Measurements from ENCODE around the gene EHD4.

The EHD4 gene

DNA sequence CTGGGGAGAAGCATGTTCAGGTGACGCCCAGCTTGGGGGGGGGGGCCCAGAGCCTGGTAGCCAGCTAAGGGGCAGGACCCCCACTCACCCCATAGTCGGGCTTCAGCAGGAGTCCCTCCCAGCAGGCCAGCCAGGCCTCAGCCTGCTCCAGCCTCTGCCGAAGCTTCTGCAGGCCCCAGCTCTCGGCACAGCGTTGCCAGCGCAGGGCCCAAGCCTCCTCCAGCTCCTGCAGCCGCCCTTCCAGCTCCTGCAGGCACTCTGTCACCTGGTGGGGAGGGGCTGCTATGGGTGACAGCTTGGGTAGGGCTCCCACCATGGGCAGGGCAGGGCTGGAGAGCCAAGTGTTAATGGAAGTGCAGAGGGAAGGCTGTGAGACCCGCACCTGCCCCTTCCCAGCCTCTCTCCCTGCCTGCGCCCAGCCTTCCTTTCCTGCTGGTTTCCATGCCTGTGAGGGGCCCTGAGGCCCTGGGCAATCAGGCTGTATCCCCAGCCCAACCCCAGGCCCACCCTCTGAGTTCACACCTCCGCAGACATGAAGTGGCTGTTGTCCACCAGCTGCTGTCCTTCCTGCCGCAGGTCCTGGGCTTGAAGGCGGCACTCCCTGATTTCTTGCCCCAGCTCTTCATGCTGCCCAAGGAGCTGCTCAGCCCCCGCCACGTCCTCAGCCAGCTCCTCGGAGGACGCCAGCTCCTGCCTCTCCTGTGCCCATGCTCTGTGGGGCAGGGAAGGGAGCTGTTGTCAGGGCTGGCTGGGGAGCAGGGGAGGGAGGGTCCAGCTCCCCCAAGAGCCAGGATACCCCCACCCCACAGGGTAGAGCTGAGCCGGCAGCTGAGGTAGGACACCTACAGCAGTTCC, 119.4 kb downstream of the EHD4 start:
- Mint-ChIP-seq H3K36me3 (ENCODE audit: low read depth) (peaks cover 10% of the 10 kb centered on the region), H3K27me3 (no peaks in the 10 kb centered on the region), H3K9me3 (no peaks in the 10 kb centered on the region), H3K4me3 (no peak overlapping the region), H3K27ac (no peak overlapping the region), H3K4me1 (ENCODE audit: low read depth) (peaks cover 8% of the 10 kb centered on the region)
- DNase-seq = no peak

DNA sequence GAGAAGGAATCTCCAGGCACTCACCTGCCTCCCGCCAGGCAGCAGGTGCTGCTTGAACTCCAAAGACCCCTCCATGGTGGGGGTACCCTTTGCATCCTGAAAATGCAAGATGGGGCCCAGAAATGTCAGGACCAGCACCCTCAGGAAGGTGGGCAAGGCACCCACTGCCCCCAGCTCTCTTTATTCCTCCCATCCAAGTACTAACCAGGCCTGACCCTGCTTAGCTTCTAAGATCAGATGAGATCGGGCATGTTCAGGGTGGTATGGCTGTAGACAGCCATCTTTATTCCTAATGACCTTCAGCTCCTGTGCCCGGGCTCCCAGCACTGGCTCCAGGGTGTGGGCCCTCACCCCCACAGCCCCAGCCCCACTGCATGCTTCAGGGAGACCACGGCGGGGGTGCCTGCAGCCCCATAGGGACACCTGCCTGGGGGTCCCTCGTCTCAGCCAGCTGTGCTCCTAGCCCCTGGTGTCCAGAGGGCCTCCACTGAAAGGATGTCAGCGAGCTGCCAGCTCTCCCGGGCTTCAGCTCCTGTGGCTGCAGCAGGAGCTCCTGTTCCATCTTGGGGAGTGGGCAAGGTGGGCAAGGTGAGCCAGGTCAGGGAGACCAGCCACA, 120.5 kb downstream of the EHD4 start:
- no peaks in the 10 kb centered on the region for H3K9me3 Mint-ChIP-seq
- H3K4me3 Mint-ChIP-seq = no peak overlapping the region
- no peaks in the 10 kb centered on the region for H3K27me3 Mint-ChIP-seq
- no peak for DNase-seq
- peaks cover 21% of the 10 kb centered on the region for H3K36me3 Mint-ChIP-seq (ENCODE audit: low read depth)
- peaks cover 8% of the 10 kb centered on the region for H3K4me1 Mint-ChIP-seq (ENCODE audit: low read depth)
- no peak overlapping the region for H3K27ac Mint-ChIP-seq

DNA sequence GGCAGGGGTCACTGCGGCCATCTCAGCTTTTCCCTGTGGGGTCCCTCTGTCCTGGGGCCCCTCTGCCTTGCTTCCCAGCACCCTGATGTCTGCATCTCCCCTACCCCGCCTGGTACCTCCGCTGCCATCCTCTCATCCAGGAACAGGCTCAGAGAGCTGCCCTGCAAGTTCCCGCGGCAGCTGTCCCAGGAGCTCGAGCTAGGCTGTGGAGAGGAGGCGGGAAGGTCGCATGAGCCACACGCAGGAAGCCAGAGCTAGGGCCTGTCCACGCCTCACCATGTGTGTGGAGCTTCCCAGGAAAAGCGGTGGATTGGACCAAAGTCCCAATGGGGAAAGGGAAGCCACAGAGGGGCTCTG, 121.2 kb downstream of the EHD4 start:
- Mint-ChIP-seq H3K27ac (no peak overlapping the region), H3K27me3 (no peaks in the 10 kb centered on the region), H3K4me3 (no peak overlapping the region), H3K4me1 (ENCODE audit: low read depth) (peaks cover 8% of the 10 kb centered on the region), H3K9me3 (no peaks in the 10 kb centered on the region), H3K36me3 (ENCODE audit: low read depth) (peaks cover 28% of the 10 kb centered on the region)
- no peak for DNase-seq

DNA sequence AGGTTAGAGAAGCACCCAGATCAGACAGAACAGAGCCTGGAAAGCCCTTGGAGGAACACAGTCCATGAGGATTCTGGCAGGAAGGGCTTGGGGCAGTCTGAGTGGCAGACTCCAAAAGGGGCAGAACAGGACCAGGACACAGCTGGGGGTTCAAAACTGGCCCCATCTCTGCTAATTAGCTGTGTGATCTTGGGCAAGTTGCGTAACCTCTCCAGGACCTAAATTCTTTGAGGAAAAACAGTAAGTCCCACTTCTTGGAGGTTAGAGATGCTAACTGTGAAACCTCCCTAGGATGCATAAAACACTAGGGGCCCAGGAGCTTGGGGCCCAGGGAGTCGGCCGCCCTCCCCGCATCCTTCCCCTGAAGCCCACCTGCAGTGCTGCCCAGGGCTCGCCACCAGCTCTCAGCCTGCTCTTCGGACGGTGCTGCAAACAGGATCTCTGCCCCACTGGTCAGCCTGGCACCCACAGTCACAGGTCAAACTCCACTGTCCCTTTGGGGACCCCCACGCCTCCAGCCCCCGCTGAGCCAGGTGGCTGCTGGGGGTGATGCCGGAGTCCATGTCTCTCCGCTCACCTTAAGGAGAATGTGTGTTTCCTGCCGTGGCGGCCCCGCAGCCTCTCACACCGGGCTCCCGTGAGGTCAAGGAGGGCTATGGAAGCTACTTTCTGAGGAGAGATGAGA, 121.7 kb downstream of the EHD4 start:
- no peak for DNase-seq
- H3K27me3 Mint-ChIP-seq = no peaks in the 10 kb centered on the region
- H3K27ac Mint-ChIP-seq = no peak overlapping the region
- no peaks in the 10 kb centered on the region for H3K9me3 Mint-ChIP-seq
- H3K4me3 Mint-ChIP-seq = no peak overlapping the region
- H3K36me3 Mint-ChIP-seq (ENCODE audit: low read depth) = peaks cover 34% of the 10 kb centered on the region
- H3K4me1 Mint-ChIP-seq (ENCODE audit: low read depth) = peaks cover 8% of the 10 kb centered on the region

DNA sequence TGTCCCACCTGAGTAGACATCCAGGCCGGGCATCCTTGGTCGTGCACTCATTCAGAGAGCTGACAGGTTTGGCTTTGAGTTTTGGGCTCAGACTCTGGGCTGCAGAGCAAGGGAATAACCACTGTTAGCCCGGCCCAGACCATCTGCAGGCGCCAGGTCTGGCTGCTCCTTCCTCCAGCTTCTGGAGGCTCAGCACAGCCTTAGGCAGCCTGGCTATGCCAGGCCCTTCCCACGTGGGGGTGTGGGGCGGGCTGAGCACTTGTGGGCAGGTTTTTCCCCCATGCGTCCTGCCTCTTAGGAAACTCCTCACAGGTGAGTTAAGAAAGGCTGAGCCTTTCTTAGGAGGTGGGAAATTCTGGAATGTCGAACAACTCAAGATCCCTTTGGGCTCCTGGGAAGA, 122.5 kb downstream of the EHD4 start:
- Mint-ChIP-seq H3K36me3 (ENCODE audit: low read depth) (peaks cover 37% of the 10 kb centered on the region), H3K27ac (no peak overlapping the region)

DNA sequence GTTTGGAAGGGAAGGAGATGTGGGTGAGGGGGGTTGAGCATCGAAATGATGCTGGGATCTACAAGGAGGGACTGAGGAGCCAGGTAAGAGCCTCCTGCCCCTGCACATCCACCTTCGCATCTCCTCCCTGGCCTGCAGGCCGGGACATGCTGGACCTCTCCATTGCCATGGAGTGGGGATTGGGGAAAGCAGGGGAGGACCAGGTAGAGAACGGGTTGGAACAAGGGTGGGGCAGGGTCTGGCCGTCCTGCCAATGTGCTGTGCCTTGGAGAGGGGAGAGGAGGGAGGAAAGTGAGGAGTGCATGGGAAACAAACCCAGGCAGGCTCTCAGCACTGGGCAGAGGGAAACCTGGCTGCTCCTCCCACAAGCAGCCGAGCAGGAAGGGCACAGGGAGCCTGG, 123.2 kb downstream of the EHD4 start:
- H3K9me3 Mint-ChIP-seq = no peaks in the 10 kb centered on the region
- H3K4me1 Mint-ChIP-seq (ENCODE audit: low read depth) = peaks cover 8% of the 10 kb centered on the region
- H3K27me3 Mint-ChIP-seq = no peaks in the 10 kb centered on the region
- no peak overlapping the region for H3K4me3 Mint-ChIP-seq
- H3K27ac Mint-ChIP-seq = peak overlapping the region; percentile 56
- H3K36me3 Mint-ChIP-seq (ENCODE audit: low read depth) = peaks cover 43% of the 10 kb centered on the region
- no peak for DNase-seq

More for the DNA sequence above, 122.5 kb downstream of the EHD4 start:
- Mint-ChIP-seq H3K4me3 (no peak overlapping the region), H3K4me1 (ENCODE audit: low read depth) (peaks cover 8% of the 10 kb centered on the region), H3K27me3 (no peaks in the 10 kb centered on the region), H3K9me3 (no peaks in the 10 kb centered on the region)
- DNase-seq = no peak

DNA sequence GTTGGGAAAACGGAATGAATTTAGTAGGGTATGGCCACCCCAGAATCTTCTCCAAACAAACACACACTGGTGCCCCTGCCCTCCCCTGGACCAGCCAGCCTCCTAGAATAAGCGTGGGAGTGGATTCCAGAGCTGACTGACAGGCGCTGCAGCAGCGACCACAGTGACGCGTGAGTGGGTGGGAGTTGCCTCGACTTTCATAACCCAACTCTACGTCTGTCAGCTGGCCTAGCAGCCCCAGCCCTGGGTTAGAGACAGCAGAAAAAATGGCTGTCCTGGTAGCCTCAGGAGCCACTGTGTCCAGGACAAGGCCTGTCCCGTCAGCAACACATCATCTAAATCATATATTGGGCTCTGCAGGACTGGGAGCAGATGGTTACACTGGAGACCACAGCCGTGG, 123.7 kb downstream of the EHD4 start:
- H3K36me3 Mint-ChIP-seq (ENCODE audit: low read depth) = peaks cover 47% of the 10 kb centered on the region
- H3K9me3 Mint-ChIP-seq = no peaks in the 10 kb centered on the region
- no peaks in the 10 kb centered on the region for H3K27me3 Mint-ChIP-seq
- H3K27ac Mint-ChIP-seq = peak overlapping the region; percentile 53
- H3K4me1 Mint-ChIP-seq (ENCODE audit: low read depth) = peaks cover 8% of the 10 kb centered on the region
- DNase-seq = peak; percentile 60
- no peak overlapping the region for H3K4me3 Mint-ChIP-seq

DNA sequence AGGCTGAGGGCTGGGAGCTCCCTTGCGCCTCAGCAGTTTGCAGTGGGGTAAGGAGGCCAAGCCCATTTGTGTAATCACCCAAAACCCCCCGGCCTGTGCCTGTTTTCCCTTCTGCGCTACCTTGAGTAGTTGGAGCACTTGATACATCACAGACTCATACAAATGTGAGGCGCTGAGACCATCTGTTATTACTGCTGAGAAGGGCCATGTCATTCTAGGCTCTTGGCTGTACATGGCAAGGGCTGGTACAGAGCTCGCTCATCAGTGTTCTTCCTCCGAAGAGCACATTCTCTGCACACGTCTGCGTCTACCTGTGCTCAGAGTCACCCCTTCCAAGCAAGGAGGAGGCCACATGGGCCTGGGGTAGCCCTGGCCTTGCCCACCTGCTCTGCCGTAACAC, 124.4 kb downstream of the EHD4 start:
- H3K4me1 Mint-ChIP-seq (ENCODE audit: low read depth) = peaks cover 8% of the 10 kb centered on the region
- no peaks in the 10 kb centered on the region for H3K9me3 Mint-ChIP-seq
- H3K27ac Mint-ChIP-seq = peak overlapping the region; percentile 53
- no peak overlapping the region for H3K4me3 Mint-ChIP-seq
- no peaks in the 10 kb centered on the region for H3K27me3 Mint-ChIP-seq
- peaks cover 52% of the 10 kb centered on the region for H3K36me3 Mint-ChIP-seq (ENCODE audit: low read depth)
- DNase-seq = no peak

DNA sequence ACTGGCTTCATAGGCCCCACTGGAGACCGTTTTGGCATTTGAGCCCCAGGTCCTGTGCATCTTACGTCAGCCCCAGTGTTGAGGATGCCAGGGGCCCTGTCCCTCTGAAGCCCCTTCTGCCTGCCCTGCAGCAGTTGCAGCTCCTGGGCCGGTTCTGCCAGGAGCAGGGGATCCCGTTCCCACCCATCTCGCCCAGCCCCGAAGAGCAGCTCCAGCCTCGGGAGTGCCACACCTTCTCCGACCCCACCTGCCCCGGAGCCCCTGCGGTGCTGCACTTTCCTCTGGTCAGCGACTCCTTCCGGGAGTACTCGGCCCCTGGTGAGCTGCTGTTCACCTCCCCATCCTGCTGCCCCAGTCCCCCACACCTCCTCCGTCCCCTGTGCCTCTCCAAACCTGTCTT, 125.2 kb downstream of the EHD4 start:
- Mint-ChIP-seq H3K27ac (no peak overlapping the region), H3K9me3 (no peaks in the 10 kb centered on the region), H3K36me3 (ENCODE audit: low read depth) (peaks cover 54% of the 10 kb centered on the region), H3K4me3 (no peak overlapping the region), H3K4me1 (ENCODE audit: low read depth) (peaks cover 8% of the 10 kb centered on the region), H3K27me3 (no peaks in the 10 kb centered on the region)
- DNase-seq = no peak

All from activated T-cell treated with anti-CD3 and anti-CD28 coated beads, Interleukin-2, amount 50 U/mL, for 24 hours (primary cell).